ENCODE data around the gene GRM8. TPM values are rescaled to one million over a fixed set of nuclear protein-coding genes. Genes with fewer than 3 reads are reported as not detected.

Gene GRM8
- total RNA-seq, 1 donor from 2014 or later = not detected

DNA sequence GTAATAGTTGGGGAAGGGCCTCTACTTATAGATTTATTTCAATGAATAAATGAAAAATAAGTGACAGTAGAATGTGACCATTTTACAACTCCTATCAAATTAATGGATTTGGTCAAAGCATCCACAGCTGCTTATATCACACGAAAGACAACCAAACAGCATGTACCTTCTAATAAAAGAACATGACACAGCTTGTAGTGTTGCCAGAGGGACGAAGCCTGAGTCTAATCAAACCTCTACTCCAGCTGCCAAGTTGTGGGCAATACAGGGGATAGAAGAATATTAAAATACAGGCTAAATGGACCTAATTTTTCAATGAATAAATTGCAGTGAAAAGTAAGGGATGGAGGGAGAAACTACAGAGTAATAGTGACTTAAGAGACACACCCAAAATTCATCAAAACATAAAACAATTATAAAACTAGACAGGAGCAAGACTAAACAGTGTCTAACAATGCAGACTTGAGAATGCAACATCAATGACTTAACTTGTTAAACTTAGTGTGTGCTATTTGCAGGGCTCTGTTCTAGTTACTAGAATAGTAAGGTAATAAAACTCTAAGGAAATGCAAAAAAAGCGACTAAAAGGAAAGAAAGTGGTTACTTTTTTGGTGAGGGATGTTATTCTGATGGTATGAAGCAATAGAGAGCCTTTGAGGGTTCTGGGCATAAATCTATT, 853.8 kb downstream of the GRM8 start:
- no peak for ATAC-seq
- Histone ChIP-seq H3K4me1 (no peaks in the 10 kb centered on the region), H3K9me3 (no peaks in the 10 kb centered on the region), H3K36me3 (no peaks in the 10 kb centered on the region), H3K4me3 (no peak overlapping the region), H3K27ac (no peak overlapping the region), H3K27me3 (no peaks in the 10 kb centered on the region)
- DNase-seq = no peak
- TF ChIP-seq, protein P1, sequence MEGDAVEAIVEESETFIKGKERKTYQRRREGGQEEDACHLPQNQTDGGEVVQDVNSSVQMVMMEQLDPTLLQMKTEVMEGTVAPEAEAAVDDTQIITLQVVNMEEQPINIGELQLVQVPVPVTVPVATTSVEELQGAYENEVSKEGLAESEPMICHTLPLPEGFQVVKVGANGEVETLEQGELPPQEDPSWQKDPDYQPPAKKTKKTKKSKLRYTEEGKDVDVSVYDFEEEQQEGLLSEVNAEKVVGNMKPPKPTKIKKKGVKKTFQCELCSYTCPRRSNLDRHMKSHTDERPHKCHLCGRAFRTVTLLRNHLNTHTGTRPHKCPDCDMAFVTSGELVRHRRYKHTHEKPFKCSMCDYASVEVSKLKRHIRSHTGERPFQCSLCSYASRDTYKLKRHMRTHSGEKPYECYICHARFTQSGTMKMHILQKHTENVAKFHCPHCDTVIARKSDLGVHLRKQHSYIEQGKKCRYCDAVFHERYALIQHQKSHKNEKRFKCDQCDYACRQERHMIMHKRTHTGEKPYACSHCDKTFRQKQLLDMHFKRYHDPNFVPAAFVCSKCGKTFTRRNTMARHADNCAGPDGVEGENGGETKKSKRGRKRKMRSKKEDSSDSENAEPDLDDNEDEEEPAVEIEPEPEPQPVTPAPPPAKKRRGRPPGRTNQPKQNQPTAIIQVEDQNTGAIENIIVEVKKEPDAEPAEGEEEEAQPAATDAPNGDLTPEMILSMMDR (IDR thresholded peaks at IDR 0.05) = no peak
- intact Hi-C loops (cut with DNase I) = no loop called here

DNA sequence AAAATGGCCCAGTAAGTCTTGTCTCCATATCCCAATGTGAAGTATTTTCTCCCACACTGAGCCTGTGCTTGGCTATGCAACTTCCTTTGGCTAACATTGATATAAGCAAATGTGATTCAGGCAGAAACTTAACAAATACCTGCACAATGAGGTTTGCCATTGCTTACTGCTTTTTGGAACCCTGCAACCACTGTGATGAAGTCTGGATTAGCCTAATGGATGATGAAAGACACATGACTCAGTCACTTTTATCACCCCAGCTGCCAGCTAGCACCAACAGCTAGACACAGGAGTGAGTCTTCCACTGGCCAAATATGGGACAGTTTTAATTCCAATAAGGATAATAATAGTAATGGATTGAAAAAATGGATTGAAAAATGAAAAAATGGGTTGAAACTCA, 854.5 kb downstream of the GRM8 start:
- intact Hi-C loops (cut with DNase I) = no loop called here
- Histone ChIP-seq H3K9me3 (no peaks in the 10 kb centered on the region), H3K36me3 (no peaks in the 10 kb centered on the region), H3K4me3 (no peak overlapping the region), H3K4me1 (no peaks in the 10 kb centered on the region), H3K27ac (no peak overlapping the region), H3K27me3 (no peaks in the 10 kb centered on the region)
- TF ChIP-seq, protein P1 (IDR thresholded peaks at IDR 0.05) = no peak
- DNase-seq = no peak
- no peak for ATAC-seq

DNA sequence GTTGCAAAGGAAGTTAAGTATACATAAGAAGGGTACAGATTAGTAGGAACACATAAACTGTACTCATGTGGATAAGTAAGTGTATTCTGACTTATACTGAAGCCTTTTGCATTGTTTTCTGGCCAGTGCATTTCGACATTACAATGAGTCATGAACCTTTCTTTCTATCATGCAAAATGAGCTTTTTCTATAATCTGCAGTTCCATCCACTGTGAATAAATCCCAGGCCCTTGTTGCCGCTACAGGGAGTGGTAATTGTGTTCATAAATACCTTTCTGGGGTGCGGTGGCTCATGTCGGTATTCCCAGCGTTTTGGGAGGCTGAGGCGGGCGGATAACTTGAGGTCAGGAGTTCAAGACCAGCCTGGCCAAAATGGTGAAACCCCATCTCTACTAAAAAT, 858.3 kb downstream of the GRM8 start:
- Histone ChIP-seq H3K4me3 (no peak overlapping the region), H3K36me3 (no peaks in the 10 kb centered on the region), H3K9me3 (no peaks in the 10 kb centered on the region), H3K27me3 (no peaks in the 10 kb centered on the region), H3K4me1 (no peaks in the 10 kb centered on the region), H3K27ac (no peak overlapping the region)
- TF ChIP-seq, protein P1 (IDR thresholded peaks at IDR 0.05) = no peak
- DNase-seq (no peak), ATAC-seq (no peak)
- intact Hi-C loops (cut with DNase I) = no loop called here

Small RNA genes lying within 50 kb of the gene (microRNA-seq; reads per million reads assigned to microRNA genes)
- not detected for gene MIR592 (ENCODE audit: borderline microRNAs expressed)

Other genes starting within 250 kb of the GRM8 start
- 34.9 TPM for gene ZNF800, start 139.8 kb upstream of the GRM8 start, total RNA-seq

Data from upper lobe of right lung (tissue), 1 donor.